ENCODE measurements around the gene PCDH9.
A peak's percentile ranks its signal among the peaks of the same experiment; 100 is the strongest.

PCDH9 gene

DNA sequence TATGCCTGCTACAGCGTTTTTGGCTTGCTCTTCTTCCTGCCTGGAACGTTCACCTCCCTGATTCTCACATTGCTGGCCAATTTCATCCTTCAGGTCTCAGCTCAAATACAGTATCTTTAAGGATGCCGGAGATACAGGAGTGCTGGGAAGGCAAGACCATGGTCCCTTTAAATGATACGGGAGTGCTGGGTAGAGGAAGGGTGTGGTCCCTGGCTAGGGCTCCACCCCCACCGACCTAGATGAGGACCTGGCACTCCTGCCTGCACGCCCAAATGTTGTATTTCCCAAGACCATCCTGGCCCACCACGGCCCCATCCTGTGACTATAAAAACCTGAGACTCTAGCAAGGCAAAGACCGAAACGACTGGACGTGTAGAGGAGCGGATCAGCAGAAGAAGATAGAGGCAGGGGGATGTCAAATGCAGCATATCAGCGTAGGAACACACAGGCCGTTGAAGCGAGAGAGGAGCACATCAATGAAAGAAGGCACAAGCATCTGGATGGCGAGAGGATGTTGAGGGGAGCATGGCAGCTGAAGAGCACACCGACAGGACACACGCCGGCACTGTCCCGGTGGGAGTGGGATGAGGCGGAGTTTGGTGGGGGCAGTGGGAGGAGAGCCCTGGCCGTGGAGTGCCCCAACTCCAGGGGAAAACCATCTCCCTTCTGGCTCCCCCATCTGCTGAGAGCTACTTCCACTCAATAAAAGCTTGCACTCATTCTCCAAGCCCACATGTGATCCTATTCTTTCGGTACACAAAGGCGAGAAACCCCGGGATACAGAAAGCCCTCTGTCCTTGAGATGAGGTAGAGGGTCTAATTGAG is 74.0 kb downstream of the PCDH9 start:
- no peak for DNase-seq

DNA sequence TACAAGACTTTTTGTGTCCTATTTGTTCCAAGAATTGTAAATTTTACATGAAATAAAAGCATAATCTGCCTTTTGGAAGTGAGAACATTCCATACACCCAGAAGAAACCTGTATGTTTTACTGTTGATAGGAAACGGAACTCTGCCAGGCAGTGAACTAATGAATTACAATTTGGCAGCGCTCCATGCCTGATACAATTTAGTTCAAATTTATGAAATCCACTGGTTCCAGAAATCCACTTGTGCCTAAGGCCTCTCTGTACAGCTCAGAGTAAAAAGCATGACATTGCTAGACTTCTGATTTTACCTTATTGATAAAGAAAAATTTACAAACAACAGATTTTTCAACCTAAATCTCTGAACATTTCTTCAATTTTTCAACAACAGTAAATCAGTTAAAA is 78.1 kb downstream of the PCDH9 start:
- no peak for DNase-seq

- peak; percentile 54 for DNase-seq
Measured at GRCh38 chr13:67151652-67152051, 78.5 kb downstream of the PCDH9 start.

GRCh38 chr13:67150608-67151007 is 79.5 kb downstream of the PCDH9 start:
- DNase-seq, result no peak

- peak; percentile 61 for DNase-seq
Measured at GRCh38 chr13:67148161-67148571, 82.0 kb downstream of the PCDH9 start.

GRCh38 chr13:67147342-67148133 is 82.6 kb downstream of the PCDH9 start:
- peak; percentile 89 for DNase-seq

DNA sequence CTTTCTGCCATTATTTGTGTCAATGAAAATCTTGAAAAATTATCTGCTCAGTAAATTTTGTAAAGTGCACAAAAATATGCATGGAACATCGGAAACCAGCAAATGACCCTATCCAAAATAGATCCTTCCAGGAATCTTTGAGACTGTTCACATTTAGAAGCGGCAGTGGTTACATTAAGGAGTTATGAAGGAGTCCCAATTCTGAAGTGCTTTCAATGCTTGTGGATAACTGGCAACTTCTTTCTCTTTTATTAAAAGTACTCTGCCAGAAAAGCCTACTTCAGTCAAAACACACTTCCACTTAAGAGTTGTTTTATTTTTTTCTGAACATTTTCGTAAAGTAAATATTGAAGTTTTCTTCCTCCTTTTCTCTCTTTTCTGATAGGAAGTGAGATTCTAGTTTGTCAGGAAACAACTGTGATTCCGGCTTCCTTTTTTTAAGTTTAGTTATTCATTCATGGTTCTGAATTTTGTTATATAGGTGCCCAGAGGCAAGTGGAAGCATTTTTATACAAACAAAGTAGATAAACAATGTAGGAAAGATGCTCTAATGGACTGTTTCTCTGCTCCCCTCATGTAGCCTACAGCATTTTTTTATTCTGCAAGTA is 83.5 kb downstream of the PCDH9 start:
- peak; percentile 27 for DNase-seq

- no peak for DNase-seq
Measured at GRCh38 chr13:67145950-67146349, 84.2 kb downstream of the PCDH9 start.

- peak; percentile 61 for DNase-seq
Measured at GRCh38 chr13:67143544-67144115, 86.5 kb downstream of the PCDH9 start.

DNA sequence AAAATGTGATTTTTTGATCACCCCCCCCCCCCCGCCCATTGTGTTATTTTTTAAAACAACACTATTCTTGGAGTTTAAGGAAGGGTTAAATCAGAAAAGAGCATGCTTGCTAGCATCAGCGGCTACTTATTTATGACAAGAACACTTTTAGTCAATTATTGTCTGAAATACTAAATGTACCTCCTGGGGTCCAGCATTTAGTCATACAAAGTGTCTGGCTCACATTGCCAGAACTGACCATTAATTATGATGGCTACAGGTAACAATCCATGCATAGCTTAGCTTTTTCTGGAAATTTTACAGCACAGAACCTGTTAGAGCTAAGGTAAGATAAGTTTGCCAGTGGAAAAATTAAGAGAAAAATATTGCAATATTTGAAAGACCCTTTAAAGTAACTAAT is 90.1 kb downstream of the PCDH9 start:
- DNase-seq, result peak; percentile 96

DNA sequence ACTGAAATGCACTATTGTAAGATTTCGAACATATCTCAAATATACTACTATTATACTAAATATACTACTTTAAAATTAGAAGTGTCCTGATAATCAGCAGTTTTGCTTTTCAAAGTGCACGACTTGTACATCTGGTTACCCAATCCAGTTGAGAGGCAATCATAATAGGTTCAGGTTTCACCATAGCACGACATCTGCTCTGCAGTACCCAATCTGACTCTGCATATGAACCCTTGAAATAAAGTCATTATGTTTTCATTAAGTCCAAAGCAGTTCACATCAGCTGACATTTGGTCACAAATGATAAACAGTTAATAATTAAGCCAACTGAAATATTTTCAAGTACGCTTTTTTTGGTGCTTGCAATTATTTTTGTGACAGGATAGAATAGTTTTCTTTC is 90.6 kb downstream of the PCDH9 start:
- DNase-seq, result peak; percentile 92

DNA sequence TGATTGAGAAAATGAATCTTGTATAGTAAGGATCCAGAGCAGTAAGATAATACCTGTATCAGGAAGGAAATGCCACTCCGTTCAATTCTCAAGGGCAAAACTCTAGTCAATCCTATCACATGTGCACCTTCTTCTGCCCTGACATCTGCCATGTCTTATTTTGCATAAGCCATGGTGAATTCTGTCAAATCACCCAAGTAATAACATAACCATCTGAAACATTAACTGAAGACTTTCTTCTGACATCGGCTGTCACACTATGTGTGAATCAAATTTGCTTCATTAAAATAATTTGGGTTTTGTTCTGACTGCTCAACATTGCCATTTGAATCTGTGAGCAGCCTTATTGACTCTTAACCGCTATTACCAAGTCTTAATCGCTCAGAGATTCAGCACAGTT is 91.2 kb downstream of the PCDH9 start:
- DNase-seq, result peak; percentile 60

DNA sequence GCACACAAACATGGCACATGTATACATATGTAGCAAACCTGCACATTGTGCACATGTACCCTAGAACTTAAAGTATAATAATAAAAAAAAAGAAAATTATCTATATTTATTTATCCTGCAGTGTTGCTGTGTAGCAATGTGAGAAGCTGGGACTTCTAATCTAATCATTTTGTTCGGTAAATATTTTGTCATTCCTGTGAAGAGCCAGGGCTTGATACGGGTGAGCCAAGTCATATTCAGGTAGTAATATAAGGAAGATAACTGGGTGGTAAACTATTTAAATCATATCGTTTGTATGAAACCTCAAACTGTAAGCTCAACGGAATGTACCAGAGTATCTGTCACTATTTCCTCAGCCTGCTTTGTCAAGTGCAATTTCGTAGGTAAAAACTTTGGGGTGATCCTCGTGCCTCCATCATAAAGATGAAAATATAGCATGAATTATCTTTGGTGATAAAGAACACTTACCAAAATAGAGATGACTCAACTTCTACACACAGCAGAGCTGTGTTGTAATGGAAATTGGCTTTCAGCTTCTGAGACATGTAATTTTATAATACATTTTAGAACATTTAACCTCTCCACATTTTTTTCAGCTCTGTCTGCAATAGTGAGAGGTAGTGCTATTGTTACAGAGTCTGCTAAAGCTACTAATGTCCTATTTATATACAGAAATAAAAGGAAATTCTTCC is 92.9 kb downstream of the PCDH9 start:
- DNase-seq, result no peak

DNA sequence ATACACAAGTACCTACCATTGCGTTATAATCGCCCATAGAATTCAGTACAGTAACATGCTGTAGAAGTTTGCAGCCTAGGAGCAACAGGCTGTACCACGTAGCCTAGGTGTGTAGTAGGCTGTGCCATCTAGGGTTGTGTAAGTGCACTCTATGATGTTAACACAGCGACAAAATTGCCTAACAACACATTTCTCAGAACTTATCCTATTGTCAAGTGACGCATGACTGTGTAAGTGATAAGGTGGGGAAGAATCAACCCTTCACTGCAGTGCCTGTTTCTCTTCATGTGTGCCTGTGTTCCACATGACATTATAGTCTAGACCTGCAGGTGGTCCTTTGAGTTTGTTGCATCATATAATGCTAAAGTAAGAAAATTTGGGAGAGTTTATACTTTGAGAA is 94.0 kb downstream of the PCDH9 start:
- peak; percentile 71 for DNase-seq

- peak; percentile 34 for DNase-seq
Measured at GRCh38 chr13:67135356-67135755, 94.8 kb downstream of the PCDH9 start.

DNA sequence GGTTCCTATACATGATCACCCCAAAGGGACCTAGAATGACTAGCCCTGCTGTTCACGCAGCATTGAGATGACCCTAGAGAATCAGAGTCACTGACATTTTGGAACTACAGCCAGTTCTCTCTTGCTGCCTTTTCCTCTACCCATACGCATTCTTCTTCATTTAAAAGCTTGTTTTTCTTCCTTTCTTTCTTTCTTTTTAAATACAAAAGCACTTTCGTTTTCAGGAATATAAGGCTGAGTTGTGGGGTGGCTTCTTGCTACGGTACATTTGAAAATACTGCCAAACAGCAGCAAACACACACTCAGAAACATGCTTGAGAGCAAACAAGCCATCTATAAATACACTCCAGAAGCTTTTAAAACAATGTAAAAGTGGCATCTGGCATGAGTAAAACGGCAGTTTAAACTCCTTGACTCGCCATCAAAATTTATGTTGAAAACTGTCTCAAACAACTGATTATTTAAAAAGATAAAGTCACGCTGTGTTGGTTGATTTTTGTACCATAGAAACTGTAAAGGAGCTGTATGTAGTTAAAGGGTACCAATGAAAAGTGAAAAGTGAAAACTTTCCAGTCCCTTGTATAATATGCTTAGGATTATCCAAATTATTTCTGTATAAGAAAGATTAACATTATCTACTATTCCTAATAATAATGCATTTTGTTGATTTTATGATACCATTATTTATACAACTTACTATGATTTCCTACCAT is 95.6 kb downstream of the PCDH9 start:
- peak; percentile 88 for DNase-seq

DNA sequence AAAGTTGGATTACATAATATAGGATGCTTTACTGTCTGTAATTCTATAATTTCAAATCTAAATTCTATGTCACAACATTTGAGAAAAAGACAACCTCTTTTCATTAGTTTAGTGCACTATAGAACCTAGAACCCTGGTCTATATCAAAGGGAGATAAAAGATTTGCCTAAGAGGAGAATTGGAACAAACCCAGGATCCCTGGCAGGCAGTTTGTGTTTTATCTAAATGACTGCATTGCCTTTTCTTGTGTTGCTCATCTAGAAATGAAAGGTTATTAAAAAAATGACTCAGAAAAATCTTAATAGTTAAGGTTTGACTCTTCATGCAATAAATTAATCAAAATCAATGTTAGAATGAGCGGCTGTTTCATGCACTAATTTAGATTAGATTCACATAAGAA is 96.7 kb downstream of the PCDH9 start:
- DNase-seq, result peak; percentile 66

- no peak for DNase-seq
Measured at GRCh38 chr13:67131393-67131792, 98.7 kb downstream of the PCDH9 start.

DNA sequence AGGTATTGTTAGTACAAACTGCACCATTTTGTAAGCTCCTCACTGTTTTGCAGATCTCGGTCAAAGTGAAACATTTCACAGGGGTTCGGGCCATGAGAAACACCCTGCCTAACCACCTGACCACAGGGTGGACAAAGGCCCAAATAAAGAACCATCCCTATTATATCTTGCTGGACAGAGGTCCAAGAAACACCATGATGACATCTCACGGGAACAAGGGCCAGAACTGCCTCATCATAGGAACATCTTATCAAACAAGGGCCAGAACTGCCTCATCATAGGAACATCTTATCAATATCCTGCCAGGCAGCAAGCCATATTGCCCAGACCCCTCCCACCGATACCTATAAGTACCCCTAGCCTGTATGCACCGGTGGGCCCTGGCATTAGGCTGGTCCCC is 99.7 kb downstream of the PCDH9 start:
- no peak for DNase-seq

GRCh38 chr13:67128136-67128535 is 102.0 kb downstream of the PCDH9 start:
- peak; percentile 62 for DNase-seq

DNA sequence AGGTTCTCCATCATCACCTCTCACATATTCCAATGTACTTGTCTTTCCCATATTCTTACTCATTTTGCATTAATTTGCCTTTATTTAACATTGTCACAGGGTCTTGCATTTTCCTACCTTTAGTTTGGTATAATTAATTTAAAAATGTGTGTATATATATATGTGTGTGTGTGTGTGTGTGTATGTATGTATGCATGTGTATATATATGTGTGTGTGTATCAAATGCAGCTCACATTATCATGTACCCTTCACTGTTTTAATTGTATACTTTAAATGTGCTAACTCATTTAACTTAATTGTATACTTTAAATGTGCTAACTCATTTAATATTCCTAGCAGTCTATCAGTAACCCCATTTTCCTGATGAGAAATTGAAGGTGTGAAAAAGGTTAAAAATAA is 104.5 kb downstream of the PCDH9 start:
- DNase-seq, result no peak

GRCh38 chr13:67123165-67123564 is 107.0 kb downstream of the PCDH9 start:
- DNase-seq, result peak; percentile 85

Measured in NCI-H69 (cell line).